Cardiac muscle cell (in vitro differentiated cells and primary cell): ENCODE data around the gene OR52B6. TPM values are rescaled to one million over a fixed set of nuclear protein-coding genes. Genes with fewer than 3 reads are reported as not detected.

Experiments used
- DNase-seq, 2 donors: peaks; one replicate each; pipeline versions ENCODE4 v3.0.0 to v3.0.0-alpha.2; 2010 to 2017; ENCODE audit warnings: low read depth in 1 of 2, low spot score in 1 of 2
- H3K27ac ChIP-seq: fragments of 200-600 bp; sonication (generic); 2 replicates; pipeline ENCODE4 v1.5.1; 2016
- H3K27me3 ChIP-seq: fragments of 200-600 bp; sonication (generic); 2 replicates; pipeline ENCODE4 v1.6.0; 2016; ENCODE audit warnings: control low read depth
- H3K36me3 ChIP-seq: fragments of 200-600 bp; sonication (generic); 2 replicates; pipeline ENCODE4 v1.5.1; 2016; ENCODE audit warnings: control low read depth
- H3K4me1 ChIP-seq: fragments of 200-600 bp; sonication (generic); 2 replicates; pipeline ENCODE4 v1.8.1; 2017; ENCODE audit warnings: low read depth, mild to moderate bottlenecking, mixed run types
- H3K4me3 ChIP-seq: fragments of 200-600 bp; sonication (generic); 2 replicates; pipeline ENCODE4 v1.5.1; 2016; ENCODE audit warnings: mild to moderate bottlenecking
- H3K9me3 ChIP-seq: fragments of 200-600 bp; sonication (generic); 2 replicates; pipeline ENCODE4 v1.5.1; 2017; ENCODE audit warnings: low read depth, mild to moderate bottlenecking, control low read depth
- polyA plus RNA-seq: library from polyadenylated mRNA; unstranded; fragments of >200 nt; fragmentation: Nextera tagmentation; extraction: Ambion mirVana; gene quantifications from 2 replicates; pipeline ENCODE4 v1.2.1, GENCODE V29; 2016
- total RNA-seq: library from RNA; depleted of rRNA; stranded (reverse); fragments of >200 nt; gene quantifications from 2 replicates; pipeline ENCODE4 v1.2.3, GENCODE V29; 2016
- TF ChIP-seq, protein P1 (sequence below): IDR thresholded peaks from 2 replicates; pipeline ENCODE4 v1.5.1; 2012; ENCODE audit warnings: low read depth, mild to moderate bottlenecking, low read length

Gene OR52B6
- total RNA-seq (not detected in 2 replicates), polyA plus RNA-seq (0.52 TPM in 1 of 2 replicates, not detected in the other)

DNA sequence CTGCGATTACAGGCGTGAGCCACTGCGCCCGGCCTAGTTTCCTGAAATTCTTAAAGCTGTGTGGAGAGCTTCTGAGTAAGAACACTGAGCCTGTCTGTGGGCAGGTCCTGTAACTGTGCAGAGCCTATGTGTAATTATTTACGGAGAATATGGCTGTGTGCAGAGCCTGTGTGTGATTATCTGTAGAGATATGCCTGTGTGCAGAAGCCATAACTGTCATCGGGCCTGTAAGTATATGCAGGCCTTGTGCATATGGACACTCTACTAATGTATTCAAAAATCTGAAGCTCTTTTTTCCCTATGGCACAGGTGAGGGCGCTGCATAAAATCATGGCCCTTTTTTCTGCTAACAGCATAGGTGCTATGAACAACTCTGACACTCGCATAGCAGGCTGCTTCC, at the start of gene OR52B6:
Gene OR52B6 (plus strand): TSS at position 301 of the 400 bp plus-strand sequence. CDS start 0 bp downstream, at position 301.
- Histone ChIP-seq H3K4me3 (no peak within 1 kb of the TSS), H3K9me3 (no peaks in the 10 kb centered on the region), H3K36me3 (no peaks in the 10 kb centered on the region), H3K27me3 (no peaks in the 10 kb centered on the region), H3K27ac (no peak within 1 kb of the TSS), H3K4me1 (no peaks in the 10 kb centered on the region)
- no peak for DNase-seq
- TF ChIP-seq, protein P1, sequence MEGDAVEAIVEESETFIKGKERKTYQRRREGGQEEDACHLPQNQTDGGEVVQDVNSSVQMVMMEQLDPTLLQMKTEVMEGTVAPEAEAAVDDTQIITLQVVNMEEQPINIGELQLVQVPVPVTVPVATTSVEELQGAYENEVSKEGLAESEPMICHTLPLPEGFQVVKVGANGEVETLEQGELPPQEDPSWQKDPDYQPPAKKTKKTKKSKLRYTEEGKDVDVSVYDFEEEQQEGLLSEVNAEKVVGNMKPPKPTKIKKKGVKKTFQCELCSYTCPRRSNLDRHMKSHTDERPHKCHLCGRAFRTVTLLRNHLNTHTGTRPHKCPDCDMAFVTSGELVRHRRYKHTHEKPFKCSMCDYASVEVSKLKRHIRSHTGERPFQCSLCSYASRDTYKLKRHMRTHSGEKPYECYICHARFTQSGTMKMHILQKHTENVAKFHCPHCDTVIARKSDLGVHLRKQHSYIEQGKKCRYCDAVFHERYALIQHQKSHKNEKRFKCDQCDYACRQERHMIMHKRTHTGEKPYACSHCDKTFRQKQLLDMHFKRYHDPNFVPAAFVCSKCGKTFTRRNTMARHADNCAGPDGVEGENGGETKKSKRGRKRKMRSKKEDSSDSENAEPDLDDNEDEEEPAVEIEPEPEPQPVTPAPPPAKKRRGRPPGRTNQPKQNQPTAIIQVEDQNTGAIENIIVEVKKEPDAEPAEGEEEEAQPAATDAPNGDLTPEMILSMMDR, result no peak

- Histone ChIP-seq H3K9me3 (no peaks in the 10 kb centered on the region), H3K27me3 (no peaks in the 10 kb centered on the region), H3K27ac (no peak overlapping the region), H3K4me1 (no peaks in the 10 kb centered on the region), H3K4me3 (no peak overlapping the region), H3K36me3 (no peaks in the 10 kb centered on the region)
- TF ChIP-seq, protein P1, result no peak
- DNase-seq, result no peak
Measured at GRCh38 chr11:5531053-5531831, 49.4 kb upstream of the OR52B6 start.

DNA sequence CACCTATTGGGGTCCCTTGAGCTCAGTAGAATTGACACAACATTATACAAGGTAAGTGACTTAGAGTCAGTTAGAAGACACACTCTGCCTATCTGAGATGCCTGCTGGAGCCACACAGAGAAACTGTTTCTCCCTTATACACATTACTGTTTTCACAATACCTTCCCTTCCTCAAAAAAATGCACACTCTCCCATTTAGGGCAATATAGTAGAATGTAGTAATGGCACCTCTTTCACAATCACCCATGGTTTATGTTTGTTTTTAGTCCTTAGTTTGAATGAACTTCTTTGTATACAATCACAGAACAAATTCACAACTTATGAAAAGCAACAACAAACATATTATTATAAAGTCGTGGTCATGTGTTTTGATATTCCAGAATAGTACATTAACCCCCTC, 46.6 kb upstream of the OR52B6 start:
- Histone ChIP-seq H3K36me3 (no peaks in the 10 kb centered on the region), H3K9me3 (no peaks in the 10 kb centered on the region), H3K27ac (no peak overlapping the region), H3K4me3 (no peak overlapping the region), H3K4me1 (no peaks in the 10 kb centered on the region), H3K27me3 (no peaks in the 10 kb centered on the region)
- no peak for DNase-seq
- TF ChIP-seq, protein P1, result no peak

GRCh38 chr11:5536482-5536881, 44.2 kb upstream of the OR52B6 start:
- Histone ChIP-seq H3K36me3 (no peaks in the 10 kb centered on the region), H3K27me3 (no peaks in the 10 kb centered on the region), H3K4me3 (no peak overlapping the region), H3K4me1 (no peaks in the 10 kb centered on the region), H3K9me3 (no peaks in the 10 kb centered on the region), H3K27ac (no peak overlapping the region)
- TF ChIP-seq, protein P1, result no peak
- DNase-seq, result no peak

GRCh38 chr11:5541427-5541826, 39.2 kb upstream of the OR52B6 start:
- H3K27me3 ChIP-seq, result no peaks in the 10 kb centered on the region
- no peak overlapping the region for H3K27ac ChIP-seq
- H3K9me3 ChIP-seq, result no peaks in the 10 kb centered on the region
- no peak for DNase-seq
- no peaks in the 10 kb centered on the region for H3K4me1 ChIP-seq
- H3K4me3 ChIP-seq, result no peak overlapping the region
- TF ChIP-seq, protein P1, result no peak
- H3K36me3 ChIP-seq, result no peaks in the 10 kb centered on the region
